K562 (cell line): ENCODE measurements around the gene RHOU.

Experiments
- DACH1 ChIP-seq: fragments of 450-650 bp; IDR thresholded peaks from 2 replicates; pipeline ENCODE4 v1.6.1; 2018; ENCODE audit not compliant: partially characterized antibody
- NFXL1 ChIP-seq: fragments of 450-650 bp; formaldehyde crosslinking; IDR thresholded peaks from 2 replicates; pipeline ENCODE4 v1.4.0; 2021; ENCODE audit warnings: mild to moderate bottlenecking
- POLR2AphosphoS5 ChIP-seq: IDR thresholded peaks from 2 replicates; pipeline ENCODE4 v1.6.1; 2011; ENCODE audit warnings: mild to moderate bottlenecking, low read depth, low read length, moderate library complexity; ENCODE audit not compliant: control insufficient read depth, insufficient read depth
- POLR3A ChIP-seq: IDR thresholded peaks from 2 replicates; pipeline ENCODE4 v1.6.1; 2011; ENCODE audit warnings: borderline replicate concordance, mild to moderate bottlenecking, moderate library complexity; ENCODE audit not compliant: insufficient read length, insufficient read depth; ENCODE audit errors: extremely low read depth
- TCF3 ChIP-seq: sonication (generic); formaldehyde crosslinking; IDR thresholded peaks from 2 replicates; pipeline ENCODE4 v1.4.0; 2020; ENCODE audit warnings: mild to moderate bottlenecking, missing genetic modification reagents
- TEAD4 ChIP-seq, 2 experiments: sonication (generic) in 1 of 2; formaldehyde crosslinking in 1 of 2; IDR thresholded peaks; 2 replicates each; pipeline versions ENCODE4 v1.6.1 to v1.8.0; 2012 to 2022; ENCODE audit warnings: borderline replicate concordance in 1 of 2, inconsistent platforms in 1 of 2, low read length in 1 of 2, mild to moderate bottlenecking in 1 of 2, missing genetic modification reagents in 1 of 2
- ZC3H11A ChIP-seq: IDR thresholded peaks from 2 replicates; pipeline ENCODE4 v1.6.1; 2012; ENCODE audit warnings: low read depth, low read length, improper control_type of control experiment
- ZNF512 ChIP-seq: IDR thresholded peaks from 2 replicates; pipeline ENCODE4 v1.6.1; 2016; ENCODE audit warnings: missing genetic modification characterization, missing compliant biosample characterization
- ZSCAN29 ChIP-seq: fragments of 450-650 bp; IDR thresholded peaks from 2 replicates; pipeline ENCODE4 v1.6.1; 2017
- TF ChIP-seq, protein P1 (sequence below): sonication (generic); formaldehyde crosslinking; IDR thresholded peaks from 2 replicates; pipeline ENCODE4 v1.8.0; 2023; ENCODE audit warnings: missing genetic modification reagents, mild to moderate bottlenecking, borderline replicate concordance
- TF ChIP-seq, protein P2 (sequence below), 3 experiments: IDR thresholded peaks in 2 of 3; conservative IDR thresholded peaks in 1 of 3; 2 replicates each; pipeline ENCODE4 v1.5.1; 2011 to 2012; ENCODE audit warnings: low read length in 3 of 3, mild to moderate bottlenecking in 3 of 3, control low read depth in 2 of 3, improper control_type of control experiment in 1 of 3, inconsistent platforms in 1 of 3, low read depth in 1 of 3, mixed read lengths in 1 of 3, moderate library complexity in 1 of 3; ENCODE audit not compliant: insufficient read depth in 2 of 3

GRCh38 chr1:228737601-228738041 is 2.3 kb downstream of the RHOU start:
- TF ChIP-seq TCF3 = no peak
- TF ChIP-seq, protein P1, sequence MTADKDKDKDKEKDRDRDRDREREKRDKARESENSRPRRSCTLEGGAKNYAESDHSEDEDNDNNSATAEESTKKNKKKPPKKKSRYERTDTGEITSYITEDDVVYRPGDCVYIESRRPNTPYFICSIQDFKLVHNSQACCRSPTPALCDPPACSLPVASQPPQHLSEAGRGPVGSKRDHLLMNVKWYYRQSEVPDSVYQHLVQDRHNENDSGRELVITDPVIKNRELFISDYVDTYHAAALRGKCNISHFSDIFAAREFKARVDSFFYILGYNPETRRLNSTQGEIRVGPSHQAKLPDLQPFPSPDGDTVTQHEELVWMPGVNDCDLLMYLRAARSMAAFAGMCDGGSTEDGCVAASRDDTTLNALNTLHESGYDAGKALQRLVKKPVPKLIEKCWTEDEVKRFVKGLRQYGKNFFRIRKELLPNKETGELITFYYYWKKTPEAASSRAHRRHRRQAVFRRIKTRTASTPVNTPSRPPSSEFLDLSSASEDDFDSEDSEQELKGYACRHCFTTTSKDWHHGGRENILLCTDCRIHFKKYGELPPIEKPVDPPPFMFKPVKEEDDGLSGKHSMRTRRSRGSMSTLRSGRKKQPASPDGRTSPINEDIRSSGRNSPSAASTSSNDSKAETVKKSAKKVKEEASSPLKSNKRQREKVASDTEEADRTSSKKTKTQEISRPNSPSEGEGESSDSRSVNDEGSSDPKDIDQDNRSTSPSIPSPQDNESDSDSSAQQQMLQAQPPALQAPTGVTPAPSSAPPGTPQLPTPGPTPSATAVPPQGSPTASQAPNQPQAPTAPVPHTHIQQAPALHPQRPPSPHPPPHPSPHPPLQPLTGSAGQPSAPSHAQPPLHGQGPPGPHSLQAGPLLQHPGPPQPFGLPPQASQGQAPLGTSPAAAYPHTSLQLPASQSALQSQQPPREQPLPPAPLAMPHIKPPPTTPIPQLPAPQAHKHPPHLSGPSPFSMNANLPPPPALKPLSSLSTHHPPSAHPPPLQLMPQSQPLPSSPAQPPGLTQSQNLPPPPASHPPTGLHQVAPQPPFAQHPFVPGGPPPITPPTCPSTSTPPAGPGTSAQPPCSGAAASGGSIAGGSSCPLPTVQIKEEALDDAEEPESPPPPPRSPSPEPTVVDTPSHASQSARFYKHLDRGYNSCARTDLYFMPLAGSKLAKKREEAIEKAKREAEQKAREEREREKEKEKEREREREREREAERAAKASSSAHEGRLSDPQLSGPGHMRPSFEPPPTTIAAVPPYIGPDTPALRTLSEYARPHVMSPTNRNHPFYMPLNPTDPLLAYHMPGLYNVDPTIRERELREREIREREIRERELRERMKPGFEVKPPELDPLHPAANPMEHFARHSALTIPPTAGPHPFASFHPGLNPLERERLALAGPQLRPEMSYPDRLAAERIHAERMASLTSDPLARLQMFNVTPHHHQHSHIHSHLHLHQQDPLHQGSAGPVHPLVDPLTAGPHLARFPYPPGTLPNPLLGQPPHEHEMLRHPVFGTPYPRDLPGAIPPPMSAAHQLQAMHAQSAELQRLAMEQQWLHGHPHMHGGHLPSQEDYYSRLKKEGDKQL (CRISPR knock-in tag) = no peak
- TF ChIP-seq TEAD4 (IDR thresholded peaks at IDR 0.05; ENCODE audit: low read length) = no peak
- TF ChIP-seq TEAD4 (CRISPR knock-in tag; IDR thresholded peaks at IDR 0.05; ENCODE audit: borderline replicate concordance) = no peak
- TF ChIP-seq POLR2AphosphoS5 = no peak
- no peak for TF ChIP-seq ZC3H11A
- TF ChIP-seq ZSCAN29 = no peak
- TF ChIP-seq ZNF512 (tag) = no peak
- TF ChIP-seq DACH1 = no peak
- TF ChIP-seq POLR3A = no peak
- no peak for TF ChIP-seq NFXL1 (CRISPR knock-in tag)
- TF ChIP-seq, protein P2, sequence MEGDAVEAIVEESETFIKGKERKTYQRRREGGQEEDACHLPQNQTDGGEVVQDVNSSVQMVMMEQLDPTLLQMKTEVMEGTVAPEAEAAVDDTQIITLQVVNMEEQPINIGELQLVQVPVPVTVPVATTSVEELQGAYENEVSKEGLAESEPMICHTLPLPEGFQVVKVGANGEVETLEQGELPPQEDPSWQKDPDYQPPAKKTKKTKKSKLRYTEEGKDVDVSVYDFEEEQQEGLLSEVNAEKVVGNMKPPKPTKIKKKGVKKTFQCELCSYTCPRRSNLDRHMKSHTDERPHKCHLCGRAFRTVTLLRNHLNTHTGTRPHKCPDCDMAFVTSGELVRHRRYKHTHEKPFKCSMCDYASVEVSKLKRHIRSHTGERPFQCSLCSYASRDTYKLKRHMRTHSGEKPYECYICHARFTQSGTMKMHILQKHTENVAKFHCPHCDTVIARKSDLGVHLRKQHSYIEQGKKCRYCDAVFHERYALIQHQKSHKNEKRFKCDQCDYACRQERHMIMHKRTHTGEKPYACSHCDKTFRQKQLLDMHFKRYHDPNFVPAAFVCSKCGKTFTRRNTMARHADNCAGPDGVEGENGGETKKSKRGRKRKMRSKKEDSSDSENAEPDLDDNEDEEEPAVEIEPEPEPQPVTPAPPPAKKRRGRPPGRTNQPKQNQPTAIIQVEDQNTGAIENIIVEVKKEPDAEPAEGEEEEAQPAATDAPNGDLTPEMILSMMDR (IDR thresholded peaks at IDR 0.05 in 2 of 3, conservative IDR thresholded peaks at IDR 0.05 in 1 of 3; ENCODE audit: insufficient read depth in 2 of 3, low read depth in 1 of 3, low read length in 3 of 3) = no peak
